Measurements from ENCODE around the gene CHST7.

Gene CHST7

DNA sequence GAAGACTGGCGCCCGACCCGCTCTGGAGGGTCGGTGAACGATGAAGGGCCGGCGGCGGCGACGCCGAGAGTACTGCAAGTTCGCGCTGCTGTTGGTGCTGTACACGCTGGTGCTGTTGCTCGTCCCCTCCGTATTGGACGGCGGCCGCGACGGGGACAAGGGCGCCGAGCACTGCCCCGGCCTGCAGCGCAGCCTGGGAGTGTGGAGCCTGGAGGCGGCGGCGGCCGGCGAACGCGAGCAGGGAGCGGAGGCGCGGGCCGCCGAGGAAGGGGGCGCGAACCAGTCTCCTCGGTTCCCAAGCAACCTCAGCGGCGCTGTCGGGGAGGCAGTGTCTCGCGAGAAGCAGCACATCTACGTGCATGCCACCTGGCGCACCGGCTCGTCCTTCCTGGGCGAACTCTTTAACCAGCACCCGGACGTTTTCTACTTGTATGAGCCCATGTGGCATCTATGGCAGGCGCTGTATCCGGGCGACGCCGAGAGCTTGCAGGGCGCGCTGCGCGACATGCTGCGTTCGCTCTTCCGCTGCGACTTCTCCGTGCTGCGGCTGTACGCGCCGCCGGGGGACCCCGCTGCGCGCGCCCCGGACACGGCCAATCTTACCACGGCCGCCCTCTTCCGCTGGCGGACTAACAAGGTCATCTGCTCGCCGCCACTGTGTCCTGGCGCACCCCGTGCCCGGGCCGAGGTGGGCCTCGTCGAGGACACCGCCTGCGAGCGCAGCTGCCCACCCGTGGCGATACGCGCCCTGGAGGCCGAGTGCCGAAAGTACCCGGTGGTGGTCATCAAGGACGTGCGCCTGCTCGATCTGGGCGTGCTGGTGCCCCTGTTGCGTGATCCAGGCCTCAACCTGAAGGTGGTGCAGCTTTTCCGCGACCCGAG lies 568 bp downstream of the CHST7 start:
- peak; percentile 21 for DNase-seq

DNA sequence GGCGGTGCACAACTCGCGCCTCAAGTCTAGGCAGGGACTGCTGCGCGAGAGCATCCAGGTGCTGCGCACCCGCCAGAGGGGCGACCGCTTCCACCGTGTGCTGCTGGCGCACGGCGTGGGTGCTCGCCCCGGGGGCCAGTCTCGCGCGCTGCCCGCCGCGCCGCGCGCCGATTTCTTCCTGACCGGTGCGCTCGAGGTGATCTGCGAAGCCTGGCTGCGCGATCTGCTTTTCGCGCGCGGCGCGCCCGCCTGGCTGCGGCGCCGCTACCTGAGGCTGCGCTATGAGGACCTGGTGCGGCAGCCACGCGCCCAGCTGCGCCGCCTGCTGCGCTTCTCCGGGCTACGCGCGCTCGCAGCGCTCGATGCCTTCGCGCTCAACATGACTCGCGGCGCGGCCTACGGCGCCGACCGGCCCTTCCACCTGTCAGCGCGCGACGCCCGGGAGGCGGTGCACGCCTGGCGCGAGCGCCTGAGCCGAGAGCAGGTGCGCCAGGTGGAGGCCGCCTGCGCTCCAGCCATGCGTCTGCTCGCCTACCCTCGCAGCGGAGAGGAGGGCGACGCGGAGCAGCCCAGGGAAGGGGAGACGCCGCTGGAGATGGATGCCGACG lies 1.3 kb downstream of the CHST7 start:
- peak; percentile 19 for DNase-seq

DNA sequence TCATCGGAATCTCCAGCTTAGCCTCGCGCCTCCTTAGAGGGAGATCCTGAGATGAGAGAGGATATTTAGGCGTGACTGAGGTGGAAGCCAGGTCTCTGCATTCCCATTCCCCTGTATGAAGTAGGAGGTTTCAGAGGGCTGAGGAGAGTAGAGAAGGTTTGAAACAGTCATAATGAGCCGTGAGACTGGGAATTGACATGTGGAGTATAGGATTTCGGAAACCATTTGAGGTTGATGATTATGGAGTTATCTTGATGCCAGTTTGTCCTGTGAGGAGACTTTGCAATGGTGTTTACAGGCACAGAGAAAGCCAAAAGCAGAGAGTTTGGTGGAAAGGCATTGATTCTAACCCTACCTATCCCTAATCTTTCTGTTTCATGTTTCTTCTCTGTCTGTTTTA lies 2.0 kb downstream of the CHST7 start:
- no peak for DNase-seq

DNA sequence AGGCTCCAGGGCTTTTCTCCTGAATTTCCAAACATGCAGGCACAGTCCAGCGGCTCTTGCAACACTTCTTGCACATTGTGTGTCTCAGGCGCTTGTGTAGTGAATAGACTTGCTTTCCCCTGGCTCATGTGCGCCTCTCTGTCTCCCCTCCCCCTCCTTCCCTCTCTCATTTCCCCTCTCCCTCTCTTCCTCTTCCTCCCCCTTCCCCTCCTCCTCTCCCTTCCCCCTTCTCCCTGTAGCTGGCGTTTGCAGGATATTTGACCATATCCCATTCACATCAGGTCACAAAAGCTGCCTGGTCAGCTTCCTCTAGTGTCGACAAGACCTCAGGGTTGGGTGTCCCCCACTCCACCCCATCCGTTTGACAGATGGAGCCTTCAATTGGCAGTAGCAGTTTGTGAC lies 2.4 kb downstream of the CHST7 start:
- DNase-seq, result peak; percentile 41

DNA sequence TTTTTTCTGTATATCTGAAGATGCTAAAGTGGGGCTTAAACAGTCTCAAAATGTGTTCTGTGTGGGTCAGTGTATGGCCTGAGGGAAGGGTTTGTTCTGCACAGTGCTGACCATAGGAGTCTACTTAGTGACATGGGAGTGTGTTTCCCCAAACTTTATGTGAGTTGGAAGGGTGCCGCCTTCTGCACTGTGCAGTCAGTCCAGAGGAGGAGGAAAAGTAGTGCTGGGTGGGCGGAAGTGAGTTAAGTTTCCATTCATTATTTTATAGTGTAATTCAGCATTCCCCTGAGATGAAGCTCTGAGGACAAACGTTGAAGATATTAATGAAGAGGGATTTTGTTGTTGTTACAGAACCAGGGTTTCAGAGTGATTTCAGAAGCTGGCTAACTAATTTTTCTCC lies 2.9 kb downstream of the CHST7 start:
- peak; percentile 19 for DNase-seq

DNA sequence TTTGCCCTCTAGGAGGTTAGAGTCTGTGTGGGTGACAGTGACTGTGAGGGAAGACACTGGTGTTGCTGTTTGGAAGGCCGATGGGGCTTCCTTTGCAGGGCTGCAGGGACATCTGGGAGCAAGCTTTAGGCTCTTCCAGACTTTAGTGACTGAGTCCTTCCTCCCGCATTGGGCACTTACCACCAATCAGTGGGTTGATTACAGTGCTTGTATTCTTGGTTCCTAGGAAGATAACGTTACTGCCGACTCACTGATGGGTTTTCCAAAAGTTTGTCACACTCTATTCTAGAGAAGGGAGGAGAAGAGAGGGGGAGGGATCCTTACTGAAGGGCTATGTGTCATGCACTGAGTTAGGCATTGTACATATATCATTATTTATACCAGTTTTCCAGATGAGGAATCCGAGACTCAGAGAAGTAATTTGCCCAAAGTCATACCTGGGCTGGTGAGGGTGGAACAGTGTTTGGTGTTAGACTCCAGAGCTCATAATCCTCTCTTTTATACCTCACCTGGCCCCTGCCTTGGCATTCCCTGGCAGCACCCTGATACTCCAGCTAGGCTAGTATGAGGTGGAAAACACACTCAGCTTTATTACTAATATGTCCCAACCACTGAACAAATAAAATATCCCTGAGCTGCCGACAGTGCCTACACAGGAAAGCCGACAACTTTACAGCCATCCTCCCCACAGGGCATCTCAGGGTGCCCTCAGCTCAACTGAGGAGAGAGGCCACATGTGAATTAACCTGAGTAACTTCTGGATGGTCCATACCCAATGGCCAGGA lies 3.8 kb downstream of the CHST7 start:
- DNase-seq, result peak; percentile 64

DNA sequence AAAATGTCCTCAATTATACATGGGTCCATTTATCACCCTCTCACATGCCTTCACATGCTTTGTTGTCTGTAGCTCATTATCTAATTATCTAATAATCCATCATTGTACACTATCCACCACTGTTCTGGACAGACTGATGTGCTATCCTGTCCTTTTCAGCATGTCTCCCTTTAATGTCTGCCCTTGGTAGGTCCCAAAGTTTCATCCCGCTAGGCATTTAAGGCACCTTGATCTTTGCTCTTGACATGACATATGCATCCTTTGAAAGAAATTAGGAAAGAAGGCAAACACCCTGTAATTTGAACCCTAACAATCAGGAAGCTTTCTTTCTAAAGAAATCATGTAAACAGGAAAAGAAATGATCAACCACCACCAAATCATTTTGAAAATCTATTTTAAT lies 5.7 kb downstream of the CHST7 start:
- no peak for DNase-seq

DNA sequence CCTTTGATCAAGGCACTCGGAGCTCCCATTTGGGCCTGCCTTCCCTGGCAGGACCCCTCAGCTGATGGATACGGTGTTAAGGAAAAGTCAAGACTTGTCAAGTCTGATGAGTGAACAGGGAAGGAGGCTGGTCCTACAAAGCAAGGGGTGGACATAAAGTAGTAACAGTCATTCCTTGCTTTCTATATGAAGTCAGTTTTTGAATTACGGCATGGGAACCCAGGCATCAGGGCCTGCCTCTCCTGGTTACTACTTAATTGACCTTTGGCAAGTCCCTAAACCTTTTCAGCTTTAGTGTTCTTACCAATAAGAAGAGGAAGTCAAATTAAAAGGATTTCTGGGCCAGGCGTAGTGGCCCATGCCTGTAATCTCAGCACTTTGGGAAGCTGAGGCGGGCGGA lies 7.0 kb downstream of the CHST7 start:
- no peak for DNase-seq

DNA sequence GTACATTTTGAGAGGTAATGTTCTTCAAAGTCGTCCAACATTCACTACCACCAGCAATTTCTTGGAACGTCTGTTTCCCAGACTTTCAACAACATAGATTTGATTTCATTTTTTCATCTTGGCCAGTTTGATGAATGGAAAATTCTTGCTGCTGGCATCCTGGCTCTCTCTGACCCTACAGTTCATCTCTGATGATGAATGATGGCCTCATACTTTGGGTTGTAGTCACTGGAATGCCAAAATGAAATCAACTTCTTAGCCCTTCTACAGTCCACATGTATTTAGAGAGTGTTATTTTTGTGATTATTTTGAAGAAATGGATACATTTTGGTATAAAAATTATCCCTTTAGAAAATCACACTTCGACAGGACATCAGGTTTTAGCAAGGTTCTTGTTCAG lies 8.8 kb downstream of the CHST7 start:
- DNase-seq, result no peak

DNA sequence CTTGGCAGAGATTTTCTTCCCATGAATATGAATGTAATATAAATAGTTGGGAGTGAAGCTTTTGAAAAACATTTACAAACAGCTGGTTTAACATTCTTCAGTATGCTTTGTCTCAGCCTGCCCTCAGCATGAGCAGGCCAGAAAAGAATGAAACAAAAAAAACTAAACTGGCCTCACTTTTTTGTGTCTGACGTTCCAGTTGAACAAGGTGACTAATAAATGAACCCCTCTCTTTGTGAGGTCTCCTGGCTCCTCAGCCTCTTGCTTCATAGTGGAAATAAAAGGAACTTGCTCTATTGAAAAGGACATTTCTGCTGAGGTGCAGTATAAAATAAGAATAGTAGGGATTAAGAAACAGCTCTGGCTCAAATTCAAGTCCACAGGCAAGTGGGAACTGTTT lies 9.4 kb downstream of the CHST7 start:
- DNase-seq, result peak; percentile 49

DNA sequence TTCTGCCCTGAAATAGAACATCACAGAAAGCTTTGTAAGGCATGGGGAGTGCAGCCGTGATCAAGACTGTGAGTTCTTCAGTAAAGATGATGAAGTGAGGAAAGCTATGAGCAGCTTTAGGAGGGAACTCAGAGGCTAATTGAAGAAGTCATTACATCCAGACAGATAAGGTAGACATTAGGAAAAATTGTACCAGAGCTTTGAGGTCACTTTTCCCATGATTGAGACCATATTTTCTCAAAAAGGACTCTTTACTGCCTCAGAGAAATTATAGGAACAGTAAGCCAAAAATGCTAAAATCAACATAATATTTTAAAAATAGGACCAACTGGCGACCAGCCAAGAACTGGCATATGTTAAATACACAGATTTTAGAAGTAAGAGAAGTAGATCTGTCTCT lies 11.2 kb downstream of the CHST7 start:
- no peak for DNase-seq

DNA sequence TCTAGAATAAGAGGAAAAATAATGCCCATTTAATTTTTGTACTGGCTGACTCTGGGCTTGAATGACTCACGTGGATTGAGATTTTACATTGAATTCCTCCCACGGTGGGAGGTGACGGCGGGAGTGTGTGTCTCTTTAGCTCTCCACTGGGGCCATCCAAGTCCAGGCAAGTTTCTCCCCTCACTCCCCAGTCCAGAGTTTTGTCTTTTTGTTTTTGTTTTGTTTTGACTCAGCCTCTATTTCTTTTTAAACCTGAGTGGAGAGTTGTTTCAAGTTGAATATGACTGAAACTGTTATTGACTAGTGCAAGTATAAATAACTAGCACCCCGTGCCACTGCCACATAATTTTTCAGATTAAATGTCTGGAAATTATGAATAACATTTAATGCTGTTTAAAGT lies 13.6 kb downstream of the CHST7 start:
- peak; percentile 62 for DNase-seq

DNA sequence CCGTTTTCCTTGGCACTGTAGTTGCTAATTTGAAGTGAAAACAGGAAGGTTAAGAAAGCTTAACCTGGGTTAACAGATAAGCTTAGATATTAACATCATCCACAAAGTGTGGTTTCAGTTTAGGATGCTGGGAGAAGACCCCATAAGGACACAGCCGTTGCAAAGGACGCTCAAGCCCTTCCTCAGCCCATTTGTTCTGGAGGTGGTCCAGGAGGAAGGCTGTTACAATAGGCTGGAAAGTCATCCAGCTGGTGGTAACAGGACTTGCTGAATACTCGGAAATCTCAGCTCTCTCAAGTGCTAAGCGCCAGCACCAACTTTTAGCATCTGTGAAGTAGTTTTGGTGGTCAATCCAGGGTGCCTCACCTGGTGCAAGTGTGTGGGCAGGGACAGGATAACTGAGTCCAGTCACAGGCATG lies 14.2 kb downstream of the CHST7 start:
- DNase-seq, result no peak

DNA sequence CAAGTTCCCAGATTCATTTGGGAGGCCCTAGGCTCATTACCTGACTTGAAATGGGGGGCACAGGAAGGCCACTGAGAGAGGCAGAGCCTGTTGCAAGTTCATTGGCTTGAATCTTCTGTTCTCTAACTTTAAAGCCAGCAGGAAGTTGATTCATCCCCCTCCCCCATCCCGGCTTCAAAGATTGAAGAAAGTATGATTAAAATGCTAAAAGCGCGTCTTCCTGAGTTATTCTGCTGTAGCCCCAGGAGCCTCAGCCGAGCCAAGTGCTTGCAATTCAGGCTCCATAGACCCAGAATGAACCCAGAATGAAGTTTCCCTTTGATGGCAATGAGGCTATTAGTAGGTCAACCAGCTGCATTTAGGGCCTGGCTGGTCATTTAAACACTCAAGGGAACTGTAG lies 14.7 kb downstream of the CHST7 start:
- DNase-seq, result no peak

DNA sequence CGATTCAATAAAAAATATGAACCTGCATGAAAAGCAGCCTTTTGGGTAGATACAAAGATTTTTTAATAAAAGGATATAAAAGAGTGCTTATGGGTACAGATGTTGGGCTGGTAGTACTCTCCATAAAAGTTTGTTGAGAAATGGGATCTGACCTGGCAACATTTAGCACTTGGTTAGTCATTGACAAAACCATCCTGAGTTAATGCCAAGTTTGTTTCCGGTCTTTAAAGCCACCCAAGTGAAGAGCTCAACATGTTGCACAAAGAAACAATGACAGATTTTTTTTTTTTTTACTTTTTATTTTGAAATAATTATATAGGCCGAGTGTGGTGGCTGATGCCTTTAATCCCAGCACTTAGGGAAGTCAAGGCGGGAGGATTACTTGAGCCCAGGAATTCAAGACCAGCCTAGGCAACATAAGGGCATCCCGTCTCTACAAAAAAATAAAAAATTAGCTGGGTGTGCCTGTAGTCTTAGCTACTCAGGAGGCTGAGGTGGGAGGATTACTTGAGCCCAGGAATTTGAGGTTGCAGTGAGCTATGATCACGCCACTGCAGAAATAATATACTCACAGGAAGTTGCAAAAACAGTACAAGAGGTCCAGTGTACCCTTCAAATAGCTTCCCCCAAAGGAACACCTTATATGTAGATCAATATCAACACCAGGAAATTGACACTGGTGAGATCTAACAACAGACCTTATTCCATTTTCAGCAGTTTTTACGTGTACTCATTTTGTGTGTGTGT lies 16.6 kb downstream of the CHST7 start:
- DNase-seq, result no peak

DNA sequence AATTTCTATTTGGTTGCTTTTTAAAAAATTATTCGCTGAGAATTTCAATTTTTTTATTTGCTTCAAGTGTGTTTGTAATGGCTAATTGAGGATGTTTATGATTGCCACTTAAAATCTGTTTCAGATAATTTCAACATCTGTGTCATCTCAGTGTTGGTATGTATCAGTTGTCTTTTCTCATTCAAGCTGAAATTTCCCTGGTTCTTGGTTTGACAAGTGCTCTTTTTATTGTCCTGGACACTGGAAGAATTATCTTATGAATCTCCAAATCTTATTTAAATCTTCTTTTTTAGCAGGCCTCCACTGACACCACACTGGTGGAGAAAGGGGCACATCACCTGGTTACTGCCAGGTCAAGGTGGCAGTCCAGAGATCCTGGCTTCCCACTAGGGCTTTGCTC lies 21.5 kb downstream of the CHST7 start:
- DNase-seq, result no peak

DNA sequence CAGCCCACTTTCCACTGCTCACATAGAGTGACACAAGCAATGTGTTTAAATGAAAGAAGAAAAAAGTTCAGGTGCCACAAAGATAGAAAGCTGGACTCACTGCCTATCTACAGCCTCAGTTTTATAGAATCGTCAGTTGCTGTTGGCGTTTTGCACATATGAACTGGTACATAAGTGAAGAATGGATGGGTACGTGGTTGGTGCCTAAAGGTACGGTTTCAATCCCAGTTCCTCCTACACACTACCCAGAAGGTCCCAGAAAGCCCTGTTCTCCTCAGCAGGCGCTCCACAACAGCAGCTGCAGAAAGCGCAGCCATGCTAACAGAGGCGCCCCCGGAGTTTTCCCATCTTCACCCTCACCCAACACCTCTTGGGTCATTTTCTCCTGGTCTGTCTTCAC lies 23.6 kb downstream of the CHST7 start:
- DNase-seq, result no peak

DNA sequence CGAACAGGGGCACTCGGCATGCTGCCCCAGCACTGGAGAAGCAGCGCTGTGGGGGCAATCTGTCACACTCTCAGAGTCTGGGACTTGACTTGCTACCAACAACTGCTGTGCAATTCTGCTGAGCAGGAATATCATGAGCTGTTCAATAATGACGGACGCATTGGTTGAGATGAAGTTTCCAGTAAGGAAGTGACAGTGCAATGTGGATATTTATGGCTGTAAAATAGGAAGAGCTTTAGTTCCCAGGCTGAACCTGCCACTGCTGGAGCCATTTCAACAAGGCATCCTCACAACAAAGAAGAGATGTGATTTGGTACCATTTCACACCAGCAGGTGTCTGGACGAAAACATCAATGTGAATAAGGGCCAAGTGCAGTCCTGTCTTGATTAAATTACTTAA lies 24.2 kb downstream of the CHST7 start:
- DNase-seq, result peak; percentile 27

DNA sequence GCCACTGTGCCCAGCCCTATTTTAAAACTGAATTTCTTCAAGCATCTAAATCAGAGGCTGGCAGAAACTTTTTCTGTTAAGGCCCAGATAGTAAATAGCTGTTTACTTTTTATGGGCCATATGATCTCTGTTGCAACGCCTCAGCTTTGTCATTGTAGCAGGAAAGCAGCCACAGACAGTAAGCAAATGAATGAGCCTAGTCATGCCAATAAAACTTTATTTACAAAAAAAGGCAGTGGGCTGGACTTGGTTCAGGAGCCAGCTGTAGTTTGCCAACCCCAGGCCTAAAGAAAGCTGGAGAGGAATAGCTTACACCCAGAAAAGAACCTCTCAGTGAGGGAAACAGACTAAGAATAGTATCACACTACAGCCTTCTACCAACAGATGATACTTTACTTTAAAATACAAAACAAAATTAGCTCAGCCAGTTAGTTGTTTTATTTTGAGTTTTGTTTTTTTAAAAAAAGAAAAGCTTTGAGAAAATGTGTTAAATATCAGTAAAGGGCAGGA lies 25.5 kb downstream of the CHST7 start:
- peak; percentile 1 for DNase-seq

DNA sequence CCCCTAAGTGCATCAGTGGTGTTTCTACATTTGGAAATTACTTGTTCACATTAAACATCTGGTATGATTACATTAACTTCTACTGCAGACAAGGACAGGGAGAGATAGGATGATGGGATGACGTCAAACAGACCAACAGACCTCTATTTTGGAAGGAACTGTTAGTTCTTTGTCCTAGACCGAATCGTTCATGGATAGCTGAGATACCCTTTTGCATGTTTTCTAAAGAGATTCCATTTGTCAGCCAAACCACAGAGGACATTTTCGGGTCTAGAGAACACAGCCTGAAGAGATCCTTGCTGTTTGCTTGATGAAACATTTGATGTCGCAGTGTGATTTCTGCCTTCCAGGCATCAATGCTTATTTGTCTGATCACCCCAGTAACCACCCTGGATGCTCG lies 27.7 kb downstream of the CHST7 start:
- no peak for DNase-seq

DNA sequence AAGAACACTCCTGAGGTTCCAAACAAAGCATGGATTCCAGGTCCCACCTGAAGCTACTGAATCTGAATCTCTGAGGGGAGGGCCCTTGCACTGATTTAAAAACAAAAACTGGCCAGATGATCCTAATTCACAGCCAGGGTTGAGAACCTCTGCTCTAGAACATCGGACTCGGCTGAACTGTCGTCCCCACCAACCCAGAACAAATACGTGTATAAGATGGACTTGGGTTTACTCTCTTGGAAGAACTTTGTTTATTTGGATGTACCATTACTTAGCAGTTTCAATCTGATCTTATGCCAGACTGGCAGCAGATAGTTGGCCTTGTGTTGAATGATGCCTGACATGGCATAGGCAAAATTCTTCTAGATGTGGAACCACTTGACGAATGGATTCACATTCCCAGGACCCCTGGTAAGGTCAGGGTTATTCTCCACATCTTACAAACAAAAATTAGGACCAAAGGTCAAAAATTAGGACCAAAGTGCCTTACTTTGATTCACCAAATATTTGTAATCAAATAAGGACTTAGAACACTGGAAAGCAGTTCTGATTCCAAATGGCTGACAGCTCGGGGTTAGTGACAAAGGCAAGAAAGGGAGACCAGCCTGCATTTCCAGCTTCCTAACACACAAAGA lies 29.0 kb downstream of the CHST7 start:
- no peak for DNase-seq

DNA sequence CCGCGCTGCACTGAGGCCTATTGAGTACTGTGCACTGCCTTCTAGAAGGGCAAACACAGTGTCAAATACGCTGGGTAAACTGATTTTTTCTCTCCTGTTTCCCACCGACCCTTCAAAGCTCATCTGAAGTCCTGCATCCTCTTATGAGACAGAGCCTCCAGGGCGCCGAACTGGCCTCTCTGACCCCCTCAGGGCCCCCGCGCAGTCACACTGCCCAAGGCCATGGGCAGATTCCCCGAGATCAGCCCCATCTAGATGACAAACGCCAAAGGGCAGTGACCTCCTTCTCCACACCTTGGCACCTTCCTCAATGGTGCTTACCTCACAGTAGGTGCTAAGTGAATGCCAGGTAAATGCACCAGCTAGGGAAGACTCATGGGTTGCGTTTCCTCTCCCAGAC lies 34.4 kb downstream of the CHST7 start:
- no peak for DNase-seq

All from suppressor macrophage treated with lipopolysaccharide for 4 hours (primary cell).